HG03039 (cell line): Measurements from ENCODE around the gene TNXB.
"Not testable (repeated sequence)": the region's sequence is repeated elsewhere in the genome, so short reads cannot be mapped to it uniquely, and the experiment has no call there.

ENCODE experiments used
- ATAC-seq: cut with Tn5 transposase; IDR thresholded peaks from one replicate; pipeline ENCODE4 v1.9.1; 2021; ENCODE audit warnings: mild to moderate bottlenecking, moderate library complexity; ENCODE audit not compliant: unreplicated experiment

Gene TNXB

GRCh38 chr6:32041385-32041784, 67.8 kb downstream of the TNXB start:
- not testable (repeated sequence) for ATAC-seq

- ATAC-seq: not testable (repeated sequence)
These were observed 68.2 kb downstream of the TNXB start for GRCh38 chr6:32041050-32041321.

- not testable (repeated sequence) for ATAC-seq
These were observed 68.7 kb downstream of the TNXB start for GRCh38 chr6:32040299-32041049.

- ATAC-seq: not testable (repeated sequence)
These were observed 69.5 kb downstream of the TNXB start for GRCh38 chr6:32039321-32040274.

- ATAC-seq: not testable (repeated sequence)
These were observed 70.3 kb downstream of the TNXB start for GRCh38 chr6:32038878-32039277.

- not testable (repeated sequence) for ATAC-seq
These were observed 71.3 kb downstream of the TNXB start, which contains the start of gene CYP21A2 for GRCh38 chr6:32037598-32038524. TSS of gene CYP21A2 (plus strand) at chr6:32038415. CDS start at chr6:32038423, 8 bp downstream.

- ATAC-seq: not testable (repeated sequence)
These were observed 72.0 kb downstream of the TNXB start for GRCh38 chr6:32037136-32037535.

- not testable (repeated sequence) for ATAC-seq
These were observed 73.7 kb downstream of the TNXB start for GRCh38 chr6:32035283-32036013.

GRCh38 chr6:32029553-32029952, 79.6 kb downstream of the TNXB start:
- not testable (repeated sequence) for ATAC-seq

GRCh38 chr6:32028631-32029030, 80.5 kb downstream of the TNXB start:
- ATAC-seq: not testable (repeated sequence)

GRCh38 chr6:32022100-32022499, 87.0 kb downstream of the TNXB start:
- ATAC-seq: not testable (repeated sequence)

GRCh38 chr6:32014547-32014946, 94.6 kb downstream of the TNXB start, which contains the start of gene C4B:
TSS of gene C4B (plus strand) at chr6:32014795. CDS start at chr6:32014846, 51 bp downstream.
- not testable (repeated sequence) for ATAC-seq

- not testable (repeated sequence) for ATAC-seq
These were observed 95.4 kb downstream of the TNXB start for GRCh38 chr6:32013738-32014137.

GRCh38 chr6:32012941-32013617, 96.1 kb downstream of the TNXB start:
- not testable (repeated sequence) for ATAC-seq

- ATAC-seq: not testable (repeated sequence)
These were observed 98.1 kb downstream of the TNXB start for GRCh38 chr6:32010856-32011530.

- ATAC-seq: not testable (repeated sequence)
These were observed 99.6 kb downstream of the TNXB start for GRCh38 chr6:32009537-32009936.

- not testable (repeated sequence) for ATAC-seq
These were observed 100.5 kb downstream of the TNXB start for GRCh38 chr6:32008616-32009015.

GRCh38 chr6:32008037-32008436, 101.1 kb downstream of the TNXB start:
- not testable (repeated sequence) for ATAC-seq

GRCh38 chr6:32007086-32007485, 102.1 kb downstream of the TNXB start:
- ATAC-seq: not testable (repeated sequence)
